ENCODE data around the gene ALDH1A1.

The ALDH1A1 gene

GRCh38 chr9:72952914-72953313 is at the start of gene ALDH1A1:
Gene ALDH1A1, minus strand, starts transcription at chr9:72953053. Its CDS starts 53 bp downstream, at chr9:72953000.
- FAIRE-seq, result no peak

DNA sequence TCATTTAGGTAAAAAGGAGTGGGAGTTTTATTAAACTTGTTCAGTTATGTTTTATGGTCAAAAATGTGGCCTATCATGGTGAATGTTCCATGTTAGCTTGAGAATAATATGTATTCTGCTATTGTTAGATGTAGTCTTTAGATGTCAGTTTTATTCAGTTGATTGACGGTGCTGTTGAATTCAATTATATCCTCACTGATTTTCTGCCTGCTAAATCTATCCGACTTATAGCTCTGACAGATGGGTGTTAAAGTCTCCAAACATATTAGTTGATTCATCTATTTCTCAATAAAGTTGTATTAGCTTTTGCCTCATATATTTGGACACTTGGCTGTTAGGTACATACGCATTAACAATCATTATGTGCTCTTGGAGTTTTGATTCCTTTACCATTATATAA is 49.0 kb upstream of the ALDH1A1 start:
- no peak for FAIRE-seq

DNA sequence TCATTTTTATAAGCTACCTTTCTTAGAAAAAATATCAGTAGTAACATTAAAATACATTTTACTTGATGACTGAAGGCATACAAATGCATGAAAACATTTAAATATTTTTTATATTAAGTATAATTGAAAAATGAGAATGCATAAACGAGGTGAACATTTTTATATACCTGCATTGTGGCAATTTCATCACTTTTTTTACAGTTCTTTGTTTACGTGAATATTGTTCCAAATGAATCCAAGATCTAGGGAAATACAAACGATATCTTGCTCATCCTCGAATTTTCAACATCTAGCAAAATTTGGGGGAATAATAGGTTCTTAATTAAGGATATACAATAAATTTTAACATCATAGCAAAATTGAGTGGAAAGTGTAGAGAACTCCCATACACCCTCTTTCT is 45.5 kb upstream of the ALDH1A1 start:
- no peak for FAIRE-seq

- FAIRE-seq, result no peak
Measured at GRCh38 chr9:72997387-72997995, 44.6 kb upstream of the ALDH1A1 start.

GRCh38 chr9:72996684-72997314 is 43.9 kb upstream of the ALDH1A1 start:
- no peak for FAIRE-seq

GRCh38 chr9:72996114-72996513 is 43.3 kb upstream of the ALDH1A1 start:
- FAIRE-seq, result no peak

DNA sequence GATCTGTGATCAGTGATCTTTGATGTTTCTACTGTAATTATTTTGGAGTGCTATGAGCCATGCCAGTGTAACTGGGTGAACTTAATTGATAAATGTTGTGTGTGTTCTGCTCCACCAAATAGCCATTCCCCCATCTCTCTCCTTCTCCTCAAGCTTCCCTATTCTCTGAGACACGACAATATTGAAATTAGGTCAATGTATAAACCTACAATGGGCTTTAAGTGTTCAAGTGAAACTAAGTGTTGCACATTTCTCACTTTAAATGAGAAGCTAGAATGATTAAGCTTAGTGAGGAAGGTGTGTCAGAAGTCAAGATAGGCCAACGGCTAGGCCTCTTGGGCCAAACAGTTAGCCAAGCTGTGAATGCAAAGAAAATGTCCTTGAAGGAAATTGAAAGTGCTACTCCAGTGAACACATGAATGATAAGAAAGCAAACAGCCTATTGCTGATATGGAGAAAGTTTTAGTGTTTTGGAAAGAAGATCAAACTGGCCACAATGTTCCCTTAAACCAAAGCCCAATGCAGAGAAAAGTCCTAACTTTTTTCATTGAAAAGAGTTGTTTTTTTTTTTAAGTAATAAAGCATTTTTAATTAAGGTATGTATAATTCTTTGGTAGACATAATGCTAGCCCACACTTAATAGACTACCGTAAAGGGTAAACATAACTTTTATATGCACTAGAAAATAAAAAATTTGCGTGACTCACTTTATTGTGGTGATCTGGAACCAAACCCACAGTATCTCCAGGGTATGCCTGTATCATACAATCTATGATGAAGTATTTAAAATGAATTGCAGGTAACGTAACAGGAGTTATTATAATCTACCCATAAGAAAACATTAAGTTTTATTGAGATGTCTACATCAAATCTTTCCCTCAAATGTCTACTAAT is 42.5 kb upstream of the ALDH1A1 start:
- no peak for FAIRE-seq

GRCh38 chr9:72991772-72992171 is 38.9 kb upstream of the ALDH1A1 start:
- no peak for FAIRE-seq

- FAIRE-seq, result no peak
Measured at GRCh38 chr9:72990397-72991182, 37.7 kb upstream of the ALDH1A1 start.

- no peak for FAIRE-seq
Measured at GRCh38 chr9:72986522-72987116, 33.8 kb upstream of the ALDH1A1 start.

- no peak for FAIRE-seq
Measured at GRCh38 chr9:72985746-72986145, 32.9 kb upstream of the ALDH1A1 start.

- FAIRE-seq, result no peak
Measured at GRCh38 chr9:72984991-72985390, 32.1 kb upstream of the ALDH1A1 start.

DNA sequence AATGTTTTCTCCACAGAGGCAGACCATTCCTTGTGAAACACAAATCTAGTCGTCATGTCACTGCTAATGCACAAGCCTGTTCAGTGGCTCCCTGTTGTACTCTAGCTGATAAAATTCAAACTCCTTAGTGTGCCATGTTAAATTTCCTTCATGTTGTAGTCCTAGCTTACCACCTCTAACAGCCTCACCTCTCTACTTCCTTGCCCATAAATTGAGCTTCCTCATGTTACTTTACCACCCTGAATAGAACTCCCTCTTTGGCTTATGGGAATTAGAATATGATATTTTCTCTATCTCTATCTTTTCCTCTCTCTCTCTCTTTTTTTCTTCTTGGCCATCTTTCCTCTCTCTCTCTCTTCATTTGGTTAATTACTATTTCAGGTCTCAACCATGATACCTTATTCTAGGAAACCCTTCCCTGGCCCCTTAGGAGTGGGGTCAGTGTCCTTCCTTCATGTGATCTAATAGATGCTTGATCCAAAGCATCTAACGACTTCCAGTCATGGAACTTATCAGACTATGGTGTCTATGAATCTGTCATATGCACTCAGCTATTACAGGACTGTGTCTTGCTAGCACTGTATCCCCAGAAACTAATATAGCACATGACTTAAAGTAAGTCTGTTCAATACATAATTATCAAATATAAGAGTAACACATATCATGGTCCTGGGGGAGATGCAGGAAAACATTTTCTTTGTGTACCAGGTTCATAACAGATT is 31.5 kb upstream of the ALDH1A1 start:
- FAIRE-seq, result no peak

DNA sequence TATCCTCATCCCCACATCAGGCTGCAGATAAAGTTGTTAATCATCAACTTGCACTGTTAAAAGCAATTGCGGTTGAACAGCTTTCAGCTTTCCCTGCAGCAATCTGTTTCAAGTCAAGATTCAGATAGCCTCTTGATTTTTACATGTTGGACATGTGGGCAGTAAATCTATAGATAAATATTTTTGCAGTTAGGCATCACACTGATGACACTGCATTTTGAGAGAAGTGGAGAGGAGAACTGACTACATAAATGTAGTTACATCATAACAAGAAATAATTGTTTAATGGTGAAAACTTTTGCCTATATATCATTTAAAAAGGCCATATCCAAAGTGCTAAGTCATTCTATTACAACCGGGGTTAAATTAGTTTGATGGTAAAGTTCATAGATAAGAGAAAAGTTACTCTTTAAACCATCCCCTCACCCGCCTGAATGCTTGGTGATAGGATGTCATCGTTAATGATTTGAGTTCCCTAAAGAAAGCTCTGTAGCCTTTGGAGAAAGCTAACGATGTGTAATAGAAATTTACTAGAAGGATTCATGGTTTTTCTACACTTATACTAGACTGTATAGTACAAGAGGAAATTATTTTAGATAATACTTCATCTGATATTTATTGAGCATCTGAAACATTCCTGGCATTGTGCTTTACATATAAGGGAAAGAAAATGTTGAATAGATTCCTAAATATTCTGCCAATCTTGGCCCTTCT is 30.8 kb upstream of the ALDH1A1 start:
- FAIRE-seq, result no peak

GRCh38 chr9:72983056-72983455 is 30.2 kb upstream of the ALDH1A1 start:
- no peak for FAIRE-seq

DNA sequence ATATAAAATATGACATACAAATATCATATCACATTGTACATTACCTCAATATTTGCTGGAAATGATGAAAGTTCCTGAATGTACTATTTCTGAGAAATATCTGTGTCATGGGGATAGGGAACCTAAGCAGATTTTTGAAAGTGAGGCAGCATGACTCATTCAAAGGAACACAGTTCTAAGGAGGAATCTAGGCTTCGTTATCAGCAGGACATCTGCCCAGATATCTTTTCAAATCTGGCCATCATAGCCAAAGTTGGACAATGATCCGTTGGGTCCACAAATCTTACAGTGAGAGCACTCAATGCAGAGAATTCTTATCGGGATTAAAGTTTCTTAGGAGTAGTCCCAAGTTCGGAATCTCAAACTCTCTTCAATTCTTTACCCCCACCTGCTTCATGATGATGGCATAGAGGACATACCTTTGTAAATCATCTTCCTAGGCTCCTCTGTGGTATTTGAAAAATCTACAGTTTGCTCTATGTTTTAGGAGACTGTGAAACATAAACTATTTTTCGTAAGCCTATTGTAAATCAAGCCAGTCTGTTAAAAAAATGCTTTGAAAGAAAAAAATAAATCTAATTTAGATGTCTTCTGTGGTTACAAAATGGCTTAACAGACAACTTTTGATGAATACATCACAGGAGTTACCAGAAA is 29.4 kb upstream of the ALDH1A1 start:
- no peak for FAIRE-seq

- no peak for FAIRE-seq
Measured at GRCh38 chr9:72981433-72981832, 28.6 kb upstream of the ALDH1A1 start.

GRCh38 chr9:72980600-72981265 is 27.9 kb upstream of the ALDH1A1 start:
- no peak for FAIRE-seq

DNA sequence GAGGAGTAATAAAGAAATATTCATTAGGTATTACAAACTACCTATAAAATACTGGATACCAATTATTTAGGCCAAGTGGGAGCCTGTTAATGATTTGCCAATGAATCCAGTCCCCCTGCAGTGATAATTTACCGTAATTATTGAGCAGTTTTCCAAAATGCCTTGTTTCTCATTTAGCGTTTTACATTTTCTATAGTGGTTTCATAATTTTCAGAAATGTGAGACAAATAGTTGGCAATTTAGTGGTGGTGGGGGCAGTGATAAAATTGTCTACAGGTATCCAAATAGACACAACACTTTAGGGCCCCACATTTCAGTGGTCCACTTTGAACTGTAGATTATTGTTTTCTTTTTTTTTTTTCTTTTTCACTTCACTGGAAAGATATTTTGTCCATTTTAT is 27.3 kb upstream of the ALDH1A1 start:
- FAIRE-seq, result no peak

Measured in G401.6 (cell line).